Astrocyte of the cerebellum (primary cell): ENCODE results near the gene TMEM183A.

Source experiments
- DNase-seq: peaks from one replicate; pipeline ENCODE4 v3.0.0-alpha.2; 2011; ENCODE audit warnings: low read depth
- H3K4me3 ChIP-seq: 2 replicates; pipeline ENCODE4 v1.5.1; 2011; ENCODE audit warnings: mild to moderate bottlenecking, low read depth, low read length, moderate library complexity
- CTCF ChIP-seq: IDR thresholded peaks from 2 replicates; pipeline ENCODE4 v1.5.1; 2012; ENCODE audit warnings: low read length, low read depth, moderate library complexity, mild to moderate bottlenecking; ENCODE audit errors: missing control alignments
- in situ Hi-C: cut with HindIII; loops from 2 replicates; pipeline ENCODE4 v1.10.0; 2017; ENCODE audit warnings: low sequenced_read_pairs

The TMEM183A gene

GRCh38 chr1:203006948-203007871 is at the start of gene TMEM183A:
Gene TMEM183A, plus strand, starts transcription at chr1:203007374. Its CDS starts 92 bp downstream, at chr1:203007466.
- no peak for TF ChIP-seq CTCF
- in situ Hi-C loops = no loop called here
- peak; percentile 95 for DNase-seq
- peak within 1 kb of the TSS; percentile 84 for H3K4me3 ChIP-seq

GRCh38 chr1:202957733-202958543 is 49.2 kb upstream of the TMEM183A start, which contains the start of gene ADIPOR1:
Gene ADIPOR1, minus strand, starts transcription at chr1:202958312. Its CDS starts 7,242 bp downstream, at chr1:202951070.
- no peak for TF ChIP-seq CTCF
- DNase-seq = peak; percentile 57
- H3K4me3 ChIP-seq = peak within 1 kb of the TSS; percentile 95
- in situ Hi-C loops = no loop called here

- no peak for TF ChIP-seq CTCF
- no peak for DNase-seq
- in situ Hi-C loops = no loop called here
- H3K4me3 ChIP-seq = peak overlapping the region; percentile 95
These were observed 48.5 kb upstream of the TMEM183A start for GRCh38 chr1:202958544-202959275.

- TF ChIP-seq CTCF = no peak
- DNase-seq = no peak
- no peak overlapping the region for H3K4me3 ChIP-seq
- in situ Hi-C loops = no loop called here
These were observed 47.9 kb upstream of the TMEM183A start for GRCh38 chr1:202959276-202959620.

GRCh38 chr1:202961220-202961880 is 45.8 kb upstream of the TMEM183A start:
- in situ Hi-C loops = no loop called here
- no peak overlapping the region for H3K4me3 ChIP-seq
- DNase-seq = no peak
- TF ChIP-seq CTCF = no peak
